GM18505 (cell line): Measurements from ENCODE around the gene DNAJB6.

Experiments used
- ATAC-seq: cut with Tn5 transposase; IDR thresholded peaks from one replicate; pipeline ENCODE4 v1.9.1; 2021; ENCODE audit not compliant: unreplicated experiment
- POLR2A ChIP-seq: IDR thresholded peaks from 4 replicates; pipeline ENCODE4 v1.6.1; 2011; ENCODE audit warnings: borderline replicate concordance; ENCODE audit not compliant: insufficient read depth, insufficient read length; ENCODE audit errors: extremely low read depth

DNAJB6 gene

DNA sequence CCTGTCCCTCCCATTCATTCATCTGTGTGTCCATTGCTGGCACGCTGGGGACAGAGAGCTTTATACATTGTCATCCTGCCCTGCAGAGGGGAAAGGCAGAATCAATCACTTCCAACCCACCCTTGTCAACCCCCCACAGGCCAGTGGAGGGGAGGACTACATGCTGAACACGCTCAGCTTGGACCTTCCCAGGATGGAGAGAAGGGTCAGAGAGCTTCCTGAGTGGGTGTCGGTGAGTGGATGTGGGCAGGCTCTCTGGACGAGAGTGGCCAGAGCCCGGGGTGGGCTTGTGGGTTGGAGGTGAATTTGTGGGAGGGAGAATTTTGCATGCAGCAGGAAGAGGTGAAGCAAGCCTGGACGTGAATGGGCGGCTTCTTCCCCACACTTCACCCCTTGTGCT, 93.9 kb downstream of the DNAJB6 start:
- TF ChIP-seq POLR2A: no peak
- ATAC-seq: no peak

DNA sequence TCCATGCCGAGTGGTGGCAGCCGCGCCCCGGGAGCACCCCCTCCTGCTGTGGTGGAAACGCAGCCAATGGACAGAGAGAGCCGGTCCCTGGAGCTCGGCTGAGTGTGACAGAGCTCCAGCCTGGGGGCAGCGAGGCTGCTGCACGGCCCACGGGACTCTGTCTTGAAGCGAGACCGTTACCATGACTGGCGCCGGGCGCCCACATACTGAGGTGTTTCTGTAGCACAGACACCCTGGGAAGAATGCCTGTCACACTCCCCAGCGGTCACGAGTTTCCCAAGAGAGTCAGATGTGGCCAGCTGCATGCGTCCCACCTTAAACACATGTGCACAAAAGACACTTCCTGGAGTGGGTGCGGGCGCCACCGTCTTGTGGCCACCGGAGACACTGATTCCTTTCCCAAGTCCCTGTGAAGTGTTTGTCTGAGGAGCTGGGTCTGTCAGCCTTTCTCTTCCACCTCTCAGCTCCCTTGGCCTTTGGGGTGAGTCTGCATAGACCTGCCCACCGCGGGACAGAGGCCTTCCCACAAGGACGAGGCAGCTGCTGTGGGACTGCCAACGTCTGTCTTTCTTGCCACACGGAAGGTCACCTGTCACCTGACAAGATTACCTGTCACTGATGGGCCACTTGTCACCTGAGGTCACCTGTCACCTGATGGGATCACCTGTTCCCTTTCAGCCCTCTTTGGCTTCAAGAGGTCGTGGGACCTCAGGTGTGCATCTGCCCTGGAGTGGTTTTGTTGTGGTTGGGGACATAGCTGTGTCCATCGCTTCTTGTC, 94.6 kb downstream of the DNAJB6 start:
- TF ChIP-seq POLR2A: no peak
- no peak for ATAC-seq

GRCh38 chr7:157431951-157432540, 95.2 kb downstream of the DNAJB6 start:
- no peak for TF ChIP-seq POLR2A
- ATAC-seq: no peak

GRCh38 chr7:157432541-157432956, 95.7 kb downstream of the DNAJB6 start:
- TF ChIP-seq POLR2A: no peak
- ATAC-seq: no peak

DNA sequence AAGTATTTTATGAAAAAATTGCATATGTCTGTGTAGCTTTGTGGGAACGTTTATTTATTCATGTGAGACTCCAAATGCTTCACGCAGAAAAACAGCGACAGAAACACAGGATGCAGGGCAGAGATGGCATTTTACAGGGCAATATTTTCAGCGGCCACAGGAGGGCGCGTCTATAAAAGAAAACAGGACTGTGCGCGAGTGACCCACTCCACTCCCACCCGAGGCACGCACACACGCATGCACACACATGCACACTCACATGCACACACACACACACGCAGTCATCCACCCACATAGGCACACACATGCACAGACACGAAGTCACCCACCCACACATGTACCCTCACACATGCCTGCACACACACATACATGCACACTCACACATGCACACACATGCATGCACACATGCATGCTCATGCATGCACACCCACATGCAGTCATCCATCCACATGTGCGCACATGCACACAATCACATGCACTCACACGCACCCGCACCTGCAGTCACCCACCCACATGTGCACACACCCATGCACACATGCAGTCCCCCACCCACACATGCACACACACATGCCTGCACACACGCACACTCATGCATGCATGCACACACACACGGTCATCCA, 96.3 kb downstream of the DNAJB6 start:
- TF ChIP-seq POLR2A: no peak
- no peak for ATAC-seq

DNA sequence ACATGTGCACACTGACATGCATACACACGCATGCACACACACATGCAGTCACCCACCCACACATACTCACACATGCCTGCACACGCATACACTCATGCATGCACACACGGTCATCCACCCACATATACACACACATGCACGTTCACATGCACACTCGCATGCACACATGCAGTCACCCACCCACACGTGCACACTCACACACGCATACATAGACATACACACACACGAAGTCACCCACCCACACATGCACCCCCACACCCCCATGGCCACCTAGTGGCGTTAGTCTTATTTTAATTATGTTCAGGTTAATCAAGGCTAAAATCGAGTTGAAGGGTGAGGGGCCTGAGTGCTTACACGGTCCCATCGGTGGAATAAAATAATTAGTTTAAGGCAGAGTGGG, 96.8 kb downstream of the DNAJB6 start:
- ATAC-seq: no peak
- no peak for TF ChIP-seq POLR2A

- ATAC-seq: no peak
- TF ChIP-seq POLR2A: no peak
Measured at GRCh38 chr7:157434231-157434630, 97.4 kb downstream of the DNAJB6 start.

DNA sequence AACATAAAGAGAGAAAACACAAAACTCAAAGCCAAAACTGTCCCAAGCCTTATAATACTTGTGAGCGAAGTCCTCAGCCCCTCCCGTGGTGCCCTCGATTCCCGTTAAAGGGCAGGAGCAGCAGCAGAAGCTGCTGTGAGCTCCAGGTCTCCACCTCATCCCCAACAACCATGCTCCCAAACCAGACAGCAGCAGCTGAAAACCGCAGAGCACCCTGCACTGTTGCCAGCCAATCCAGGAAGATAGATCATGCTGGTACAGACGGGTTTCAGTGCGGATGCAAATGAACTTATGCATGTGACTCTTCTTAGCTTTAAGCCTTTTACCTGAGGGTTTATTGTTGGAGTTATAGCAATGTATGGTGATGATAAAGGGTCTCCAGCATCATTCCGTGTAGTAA, 97.9 kb downstream of the DNAJB6 start:
- no peak for TF ChIP-seq POLR2A
- ATAC-seq: no peak

- no peak for TF ChIP-seq POLR2A
- ATAC-seq: no peak
Measured at GRCh38 chr7:157436076-157436475, 99.3 kb downstream of the DNAJB6 start.

DNA sequence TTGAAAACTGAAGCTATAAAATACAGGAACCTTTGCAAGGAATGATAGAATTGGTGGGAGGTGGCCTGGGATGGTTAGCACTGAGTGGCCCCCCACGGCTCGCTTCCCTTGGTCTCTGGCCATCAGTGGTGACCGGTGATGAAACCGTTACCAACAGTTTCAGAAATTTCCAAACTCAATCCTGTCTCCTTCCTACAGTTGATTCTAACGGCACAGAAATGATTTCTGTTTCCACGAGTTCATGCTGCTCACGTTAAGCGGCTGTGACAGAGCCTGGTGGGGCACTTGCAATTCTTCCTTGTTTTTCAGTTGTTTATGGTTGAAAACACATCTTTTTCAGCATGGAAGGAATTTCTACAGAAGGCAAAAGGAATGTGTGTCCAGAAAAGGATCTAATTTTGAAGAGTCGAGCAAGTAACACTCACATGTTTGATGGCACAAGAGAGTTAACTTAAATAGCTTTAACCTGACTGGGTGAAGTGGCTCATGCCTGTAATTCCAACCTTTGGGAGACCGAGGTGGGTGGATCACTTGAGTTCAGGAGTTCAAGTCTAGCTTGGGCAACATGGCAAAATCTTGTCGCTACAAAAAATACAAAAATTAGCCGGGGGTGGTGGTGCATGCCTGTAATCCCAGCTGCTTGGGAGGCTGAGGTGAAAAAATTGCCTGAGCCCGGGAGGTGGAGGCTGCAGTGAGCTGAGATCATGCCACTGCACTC, 100.1 kb downstream of the DNAJB6 start:
- no peak for TF ChIP-seq POLR2A
- no peak for ATAC-seq

DNA sequence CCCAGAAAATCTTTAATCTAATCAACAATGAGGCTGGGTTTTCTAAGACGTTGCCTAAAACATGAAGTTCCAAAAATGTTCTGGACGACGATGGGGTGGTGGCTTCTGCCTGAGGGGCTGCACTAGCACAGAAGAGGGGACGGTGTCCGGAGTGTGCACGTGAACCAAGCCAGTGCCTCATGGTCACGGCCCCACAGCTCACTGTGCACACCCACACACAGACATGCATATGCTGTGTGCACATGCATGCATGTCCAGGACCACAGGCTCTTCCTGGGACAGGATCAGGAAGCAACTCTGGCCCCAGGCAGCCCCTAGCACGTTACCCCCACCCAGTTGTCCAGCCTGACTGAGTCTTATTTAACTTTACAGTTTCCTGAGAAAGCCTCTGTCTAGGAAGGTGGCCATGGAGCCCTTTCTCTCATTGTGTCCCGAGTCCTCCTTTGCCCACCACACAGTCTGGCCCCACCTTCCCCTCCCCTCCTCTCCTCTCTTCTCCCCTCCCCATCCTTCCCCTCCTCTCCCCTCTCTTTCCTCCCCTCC, 100.8 kb downstream of the DNAJB6 start:
- ATAC-seq: no peak
- no peak for TF ChIP-seq POLR2A

DNA sequence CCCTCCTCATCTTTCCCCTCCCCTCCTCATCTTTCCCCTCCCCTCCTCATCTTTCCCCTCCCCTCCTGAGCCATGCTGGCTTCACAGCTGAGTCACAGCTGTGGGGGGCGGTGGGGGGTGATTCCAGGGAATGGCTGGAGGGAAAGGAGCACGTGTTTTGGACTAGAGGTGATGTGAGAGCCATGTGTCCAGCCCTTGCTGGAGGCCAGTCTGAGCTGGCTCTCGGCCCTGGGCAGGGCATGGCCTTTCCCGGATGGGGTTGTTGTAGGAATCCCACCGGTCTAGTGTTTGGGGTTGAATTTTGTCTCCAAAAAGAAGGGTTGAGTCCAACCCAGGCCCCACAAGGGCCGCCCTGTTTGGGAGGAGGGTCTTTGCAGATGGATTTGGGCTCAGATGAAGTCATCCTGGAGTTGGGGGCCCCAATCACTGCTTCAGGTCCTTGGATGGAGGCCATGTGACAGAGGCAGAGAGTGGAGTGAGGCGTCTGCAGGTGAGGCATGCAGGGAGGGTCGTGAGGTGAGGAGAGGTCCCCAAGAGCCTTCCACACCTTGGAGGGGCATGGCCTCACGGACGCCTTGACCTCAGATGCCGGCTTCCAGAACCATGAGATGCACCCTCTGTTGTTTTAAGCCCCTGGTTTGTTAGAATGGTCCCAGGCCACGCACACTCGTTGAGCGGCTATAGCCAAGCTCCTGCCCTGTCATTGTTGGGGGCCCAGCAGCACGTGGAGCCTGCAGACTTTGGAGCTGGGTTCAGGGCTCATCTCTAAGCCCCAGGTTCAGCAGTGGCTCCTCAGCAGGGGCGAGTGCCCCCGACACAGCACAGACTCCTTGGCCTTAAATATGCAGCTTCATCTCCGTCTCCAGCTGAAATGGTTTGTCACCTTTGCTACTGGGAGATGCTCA, 101.6 kb downstream of the DNAJB6 start:
- TF ChIP-seq POLR2A: no peak
- ATAC-seq: no peak
